ENCODE data around the gene MPV17L2. TPM values are rescaled to one million over a fixed set of nuclear protein-coding genes. Genes with fewer than 3 reads are reported as not detected.

The MPV17L2 gene
- total RNA-seq, 2 experiments from 2014 or later = 5.8 to 6.5 TPM

GRCh38 chr19:18165794-18166544, 27.0 kb upstream of the MPV17L2 start:
- Mint-ChIP-seq H3K9me3 (no peaks in the 10 kb centered on the region), H3K4me3 (no peak overlapping the region), H3K27me3 (no peaks in the 10 kb centered on the region), H3K4me1 (peaks cover 7% of the 10 kb centered on the region), H3K27ac (no peak overlapping the region), H3K36me3 (no peaks in the 10 kb centered on the region)
- DNase-seq (no peak), ATAC-seq (ENCODE audit: low read depth) (no peak)
- POLR2A ChIA-PET = interaction anchor here (0.7 kb wide), 1 partner anchor 121 kb away, joined by 5 read pairs; no protein-coding TSS in a partner anchor

- H3K4me1 Mint-ChIP-seq = peaks cover 4% of the 10 kb centered on the region
- no peaks in the 10 kb centered on the region for H3K36me3 Mint-ChIP-seq
- no peak overlapping the region for H3K27ac Mint-ChIP-seq
- ATAC-seq (ENCODE audit: low read depth) (no peak), DNase-seq (no peak)
- H3K27me3 Mint-ChIP-seq = no peaks in the 10 kb centered on the region
- no peaks in the 10 kb centered on the region for H3K9me3 Mint-ChIP-seq
- POLR2A ChIA-PET = interaction anchor here (0.6 kb wide), 1 partner anchor 9 kb away, joined by 5 read pairs; no protein-coding TSS in a partner anchor
- no peak overlapping the region for H3K4me3 Mint-ChIP-seq
These were observed 26.0 kb upstream of the MPV17L2 start for GRCh38 chr19:18167011-18167410.

DNA sequence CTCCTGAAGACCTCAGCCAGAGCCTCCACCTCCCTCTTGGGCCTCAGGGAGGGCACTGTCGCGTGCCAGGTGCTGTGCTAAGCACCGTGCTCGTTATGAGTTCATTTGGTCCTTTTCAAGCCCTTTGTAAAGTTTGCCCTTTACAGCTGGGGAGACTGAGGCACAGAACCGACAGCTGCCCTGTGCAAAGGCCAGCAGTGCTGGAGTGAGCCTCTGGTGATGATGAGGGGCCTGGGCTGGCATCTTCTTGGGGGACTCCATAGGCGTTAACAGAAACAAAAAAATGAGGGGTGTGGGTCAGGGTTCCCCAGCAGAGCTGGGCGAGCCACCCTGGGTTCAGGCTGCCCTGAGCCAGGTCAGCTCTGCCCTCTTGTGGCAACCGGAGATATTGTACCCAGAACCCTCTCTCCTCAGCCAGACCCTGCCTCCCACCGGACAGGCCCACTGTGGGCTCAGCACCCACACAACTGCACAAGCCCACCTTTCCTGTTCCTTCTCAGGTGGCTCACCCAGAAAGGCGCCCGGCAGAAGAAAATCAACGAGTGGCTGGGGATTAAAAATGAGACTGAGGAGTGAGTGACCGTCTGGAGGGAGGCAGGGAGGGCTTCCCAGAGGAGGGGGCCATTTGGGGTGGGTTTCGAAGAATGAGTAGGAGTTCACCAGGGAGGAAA, 24.9 kb upstream of the MPV17L2 start:
- Mint-ChIP-seq H3K9me3 (no peaks in the 10 kb centered on the region), H3K4me3 (no peak overlapping the region), H3K4me1 (peaks cover 9% of the 10 kb centered on the region), H3K27me3 (no peaks in the 10 kb centered on the region), H3K36me3 (no peaks in the 10 kb centered on the region), H3K27ac (no peak overlapping the region)
- peak; percentile 88 for ATAC-seq (ENCODE audit: low read depth)
- peak; percentile 69 for DNase-seq
- POLR2A ChIA-PET = interaction anchor here (0.5 to 0.6 kb wide), 2 partner anchors 8 to 11 kb away, joined by 3 to 5 read pairs; no protein-coding TSS in a partner anchor

- ATAC-seq (ENCODE audit: low read depth) (no peak), DNase-seq (no peak)
- peaks cover 12% of the 10 kb centered on the region for H3K4me1 Mint-ChIP-seq
- H3K27ac Mint-ChIP-seq = no peak overlapping the region
- no peaks in the 10 kb centered on the region for H3K27me3 Mint-ChIP-seq
- no peaks in the 10 kb centered on the region for H3K9me3 Mint-ChIP-seq
- no peaks in the 10 kb centered on the region for H3K36me3 Mint-ChIP-seq
- no peak overlapping the region for H3K4me3 Mint-ChIP-seq
- POLR2A ChIA-PET = no interaction called here
These were observed 24.2 kb upstream of the MPV17L2 start for GRCh38 chr19:18168673-18169381.

DNA sequence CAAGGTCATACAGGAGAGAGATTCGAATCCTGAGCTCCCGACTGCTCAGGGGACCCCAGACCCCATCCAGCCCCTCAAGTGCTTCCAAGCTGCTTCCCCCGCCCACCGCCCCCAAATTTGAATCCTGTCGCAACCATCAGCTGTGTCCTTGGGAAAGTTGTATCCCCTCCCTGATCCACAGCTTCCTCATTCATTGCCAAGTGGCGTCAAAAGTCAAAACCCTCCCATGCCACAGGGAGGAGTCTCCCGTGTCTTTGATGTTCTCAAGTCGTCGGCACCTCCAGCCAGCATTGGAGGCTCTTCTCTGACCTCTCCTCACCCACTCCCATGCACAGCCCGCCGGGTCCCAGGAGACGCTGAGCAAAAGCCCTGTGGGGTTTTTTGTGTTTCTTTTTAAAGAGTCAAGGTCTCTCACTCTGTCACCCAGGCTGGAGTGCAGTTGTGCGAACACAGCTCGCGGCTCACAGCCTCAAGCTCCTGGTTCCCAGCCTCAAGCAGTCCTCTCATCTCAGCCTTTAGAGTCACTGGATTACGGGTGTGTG, 22.2 kb upstream of the MPV17L2 start:
- H3K36me3 Mint-ChIP-seq = peaks cover 5% of the 10 kb centered on the region
- ATAC-seq (ENCODE audit: low read depth) (no peak), DNase-seq (no peak)
- H3K9me3 Mint-ChIP-seq = no peaks in the 10 kb centered on the region
- POLR2A ChIA-PET = interaction anchor here (0.7 to 1.0 kb wide), 2 partner anchors 50 to 111 kb away, joined by 3 to 5 read pairs; partner anchors contain the start of gene JUND
- no peak overlapping the region for H3K27ac Mint-ChIP-seq
- H3K4me1 Mint-ChIP-seq = peaks cover 25% of the 10 kb centered on the region
- no peaks in the 10 kb centered on the region for H3K27me3 Mint-ChIP-seq
- no peak overlapping the region for H3K4me3 Mint-ChIP-seq

GRCh38 chr19:18171605-18172327, 21.3 kb upstream of the MPV17L2 start:
- no peaks in the 10 kb centered on the region for H3K27me3 Mint-ChIP-seq
- H3K27ac Mint-ChIP-seq = no peak overlapping the region
- DNase-seq = no peak
- peaks cover 12% of the 10 kb centered on the region for H3K36me3 Mint-ChIP-seq
- POLR2A ChIA-PET = interaction anchor here (0.7 kb wide), 1 partner anchor 51 kb away, joined by 5 read pairs; no protein-coding TSS in a partner anchor
- peaks cover 30% of the 10 kb centered on the region for H3K4me1 Mint-ChIP-seq
- ATAC-seq (ENCODE audit: low read depth) = no peak
- no peak overlapping the region for H3K4me3 Mint-ChIP-seq
- no peaks in the 10 kb centered on the region for H3K9me3 Mint-ChIP-seq

- DNase-seq (no peak), ATAC-seq (ENCODE audit: low read depth) (no peak)
- Mint-ChIP-seq H3K4me1 (peaks cover 32% of the 10 kb centered on the region), H3K27me3 (no peaks in the 10 kb centered on the region), H3K36me3 (peaks cover 16% of the 10 kb centered on the region), H3K4me3 (peak overlapping the region; percentile 54), H3K27ac (peak overlapping the region; percentile 70), H3K9me3 (no peaks in the 10 kb centered on the region)
- POLR2A ChIA-PET = interaction anchor here (0.6 to 0.7 kb wide), 2 partner anchors 240 to 317 kb away, joined by 3 to 4 read pairs; partner anchors contain the start of gene CCDC124
These were observed 20.5 kb upstream of the MPV17L2 start for GRCh38 chr19:18172331-18173053.

DNA sequence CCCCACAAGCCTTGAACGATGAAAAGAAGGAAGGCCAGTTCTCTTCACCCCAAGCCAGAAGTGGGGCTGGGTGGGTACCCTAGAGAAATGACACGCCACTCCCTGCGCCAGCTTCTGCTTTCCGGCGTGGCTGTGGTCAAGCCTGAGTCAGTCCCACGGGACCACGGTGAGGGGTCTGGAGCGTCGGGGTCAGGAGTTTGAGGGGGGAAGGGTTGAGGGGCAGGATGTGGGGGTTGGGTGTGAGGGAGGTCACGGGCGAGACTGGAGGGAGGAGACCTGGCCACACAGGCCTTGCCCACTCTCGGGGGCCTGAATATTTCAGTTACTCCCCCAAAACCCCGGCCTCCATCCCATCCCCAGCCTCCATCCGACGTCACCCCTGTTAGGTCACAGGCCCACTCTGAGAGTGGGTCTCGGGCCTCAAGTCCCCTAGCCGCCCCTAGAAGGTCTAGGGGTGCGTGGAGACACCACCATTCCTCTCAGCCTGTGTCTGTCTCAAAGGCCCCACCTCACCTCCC, 19.9 kb upstream of the MPV17L2 start:
- no peak for ATAC-seq (ENCODE audit: low read depth)
- no peaks in the 10 kb centered on the region for H3K27me3 Mint-ChIP-seq
- H3K36me3 Mint-ChIP-seq = peaks cover 16% of the 10 kb centered on the region
- POLR2A ChIA-PET = interaction anchor here (0.7 kb wide), 1 partner anchor 240 kb away, joined by 4 read pairs; the partner anchor contains the start of gene CCDC124
- DNase-seq = no peak
- H3K4me3 Mint-ChIP-seq = peak overlapping the region; percentile 87
- H3K27ac Mint-ChIP-seq = peak overlapping the region; percentile 86
- H3K4me1 Mint-ChIP-seq = peaks cover 32% of the 10 kb centered on the region
- no peaks in the 10 kb centered on the region for H3K9me3 Mint-ChIP-seq

GRCh38 chr19:18173572-18174288, 19.3 kb upstream of the MPV17L2 start, which contains the start of gene IFI30:
Gene IFI30, plus strand, starts transcription at chr19:18173813. Its CDS starts 29 bp downstream, at chr19:18173842.
- POLR2A ChIA-PET = interaction anchor here (0.6 to 1.9 kb wide), 8 partner anchors 10 to 108 kb away, joined by 3 to 9 read pairs (median 4); partner anchors contain the start of genes JUND and MPV17L2
- H3K27me3 Mint-ChIP-seq = no peaks in the 10 kb centered on the region
- H3K27ac Mint-ChIP-seq = peak within 1 kb of the TSS; percentile 86
- DNase-seq (peak; percentile 80), ATAC-seq (ENCODE audit: low read depth) (peak; percentile 72)
- H3K9me3 Mint-ChIP-seq = no peaks in the 10 kb centered on the region
- H3K36me3 Mint-ChIP-seq = peaks cover 16% of the 10 kb centered on the region
- peaks cover 28% of the 10 kb centered on the region for H3K4me1 Mint-ChIP-seq
- H3K4me3 Mint-ChIP-seq = peak within 1 kb of the TSS; percentile 87

- Mint-ChIP-seq H3K27me3 (no peaks in the 10 kb centered on the region), H3K4me3 (peak overlapping the region; percentile 87), H3K4me1 (peaks cover 28% of the 10 kb centered on the region), H3K36me3 (peaks cover 18% of the 10 kb centered on the region), H3K9me3 (no peaks in the 10 kb centered on the region), H3K27ac (no peak overlapping the region)
- ATAC-seq (ENCODE audit: low read depth) (no peak), DNase-seq (no peak)
- POLR2A ChIA-PET = interaction anchor here (1.4 to 1.9 kb wide), 4 partner anchors 14 to 106 kb away, joined by 3 to 9 read pairs (median 6); partner anchors contain the start of genes JUND and MPV17L2
These were observed 18.0 kb upstream of the MPV17L2 start for GRCh38 chr19:18174983-18175382.
